DND-41 (cell line): Measurements from ENCODE around the gene DLG2.

Source experiments
- ATAC-seq: fragments of 200-7000 bp; cut with Tn5 transposase; 3 replicates; pipeline ENCODE4 v1.9.1; 2021; ENCODE audit warnings: low read depth; ENCODE audit not compliant: insufficient read depth
- DNase-seq: peaks from one replicate; pipeline ENCODE4 v3.0.0-alpha.2; 2020
- H2AFZ ChIP-seq: 2 replicates; pipeline ENCODE4 v1.6.0; 2012; ENCODE audit warnings: low read depth, low read length
- H3K27ac ChIP-seq: 2 replicates; pipeline ENCODE4 v1.5.1; 2012; ENCODE audit warnings: low read length, inconsistent platforms
- H3K27me3 ChIP-seq: fragments of 200-600 bp; sonication (generic); 2 replicates; pipeline ENCODE4 v1.6.0; 2012; ENCODE audit warnings: low read length, mild to moderate bottlenecking, inconsistent platforms; ENCODE audit not compliant: insufficient read depth, poor library complexity
- H3K36me3 ChIP-seq: 2 replicates; pipeline ENCODE4 v1.5.1; 2012; ENCODE audit warnings: low read length, inconsistent platforms; ENCODE audit not compliant: insufficient read depth
- H3K4me1 ChIP-seq: 2 replicates; pipeline ENCODE4 v1.5.1; 2012; ENCODE audit warnings: mild to moderate bottlenecking, low read length; ENCODE audit not compliant: insufficient read depth
- H3K4me2 ChIP-seq: 2 replicates; pipeline ENCODE4 v1.6.0; 2012; ENCODE audit warnings: mild to moderate bottlenecking, moderate library complexity, low read length, inconsistent platforms; ENCODE audit not compliant: insufficient read depth
- H3K4me3 ChIP-seq, 2 experiments: fragments of 200-600 bp in 1 of 2; shearing (Covaris generic) in 1 of 2; 2 replicates each; pipeline ENCODE4 v1.5.1; 2012 to 2016; ENCODE audit warnings: inconsistent platforms in 2 of 2, low read length in 2 of 2, mild to moderate bottlenecking in 2 of 2, low read depth in 1 of 2, moderate library complexity in 1 of 2
- H3K79me2 ChIP-seq: 2 replicates; pipeline ENCODE4 v1.6.0; 2012; ENCODE audit warnings: low read length, inconsistent platforms; ENCODE audit not compliant: insufficient read depth
- H3K9ac ChIP-seq: 2 replicates; pipeline ENCODE4 v1.6.0; 2012; ENCODE audit warnings: low read depth, mild to moderate bottlenecking, inconsistent platforms, low read length, moderate library complexity
- H3K9me3 ChIP-seq: 2 replicates; pipeline ENCODE4 v1.5.1; 2012; ENCODE audit warnings: low read length, moderate library complexity, mild to moderate bottlenecking, inconsistent platforms; ENCODE audit not compliant: insufficient read depth, severe bottlenecking
- H4K20me1 ChIP-seq: 2 replicates; pipeline ENCODE4 v1.6.0; 2012; ENCODE audit warnings: low read length; ENCODE audit not compliant: insufficient read depth
- EZH2 ChIP-seq: IDR thresholded peaks from 3 replicates; pipeline ENCODE4 v1.6.1; 2012; ENCODE audit warnings: borderline replicate concordance, low read depth, mild to moderate bottlenecking, moderate library complexity, low read length, inconsistent platforms; ENCODE audit not compliant: severe bottlenecking
- TF ChIP-seq, protein P1 (sequence below): IDR thresholded peaks from 2 replicates; pipeline ENCODE4 v1.5.1; 2012; ENCODE audit warnings: borderline replicate concordance, low read length, moderate library complexity, mild to moderate bottlenecking; ENCODE audit not compliant: poor library complexity, severe bottlenecking; ENCODE audit errors: extremely low read depth

Gene DLG2

DNA sequence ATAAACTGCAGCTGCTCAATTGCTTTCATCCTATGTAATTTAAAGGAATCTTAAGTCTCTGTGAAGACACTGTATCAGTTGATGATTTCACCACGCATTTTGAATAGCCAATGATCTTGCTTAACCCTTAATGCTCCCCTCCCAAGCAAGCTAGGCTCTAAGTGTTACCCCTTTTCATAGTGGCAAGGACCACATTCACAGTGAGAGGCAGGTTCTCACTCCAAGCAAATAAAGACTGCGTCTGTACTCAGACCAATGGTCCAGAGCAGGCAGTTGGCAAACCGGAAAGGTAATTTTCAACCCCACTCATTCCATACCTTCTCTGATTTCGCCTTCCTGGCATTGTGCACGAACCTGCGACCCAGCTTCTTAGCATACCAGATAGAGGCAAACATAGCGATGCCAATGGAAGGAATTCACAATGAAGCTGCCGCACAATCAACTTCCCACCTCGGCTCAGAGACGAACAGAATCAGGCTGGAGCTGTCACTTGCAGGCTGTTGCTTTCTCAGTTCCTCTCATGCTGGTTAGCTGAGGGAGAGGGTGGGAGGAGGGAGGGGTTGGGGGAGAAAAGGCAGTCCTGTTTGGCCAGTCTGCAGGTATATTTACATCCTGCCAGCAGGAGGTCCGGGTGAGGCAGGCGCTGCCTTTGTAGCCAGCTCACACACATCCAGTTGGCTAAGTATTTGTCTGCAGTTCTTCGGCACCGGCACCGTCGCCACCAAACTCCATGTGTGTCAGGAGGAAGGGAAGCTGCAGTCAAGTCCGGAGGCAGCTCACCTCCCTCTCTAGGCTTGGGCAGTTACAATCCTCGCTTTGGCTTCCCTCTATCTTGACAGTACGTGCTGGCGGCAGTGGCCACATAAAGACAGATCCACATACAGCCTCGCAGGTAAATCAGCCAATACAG lies 1189.8 kb downstream of the DLG2 start:
- Histone ChIP-seq H3K4me2 (no peak overlapping the region), H3K9ac (no peak overlapping the region), H3K4me1 (no peaks in the 10 kb centered on the region), H2AFZ (no peak overlapping the region), H4K20me1 (no peaks in the 10 kb centered on the region), H3K79me2 (no peaks in the 10 kb centered on the region), H3K4me3 (no peak overlapping the region), H3K36me3 (no peaks in the 10 kb centered on the region), H3K27ac (no peak overlapping the region), H3K27me3 (no peaks in the 10 kb centered on the region), H3K9me3 (no peaks in the 10 kb centered on the region)
- no peak for ATAC-seq
- TF ChIP-seq EZH2, result no peak
- TF ChIP-seq, protein P1, sequence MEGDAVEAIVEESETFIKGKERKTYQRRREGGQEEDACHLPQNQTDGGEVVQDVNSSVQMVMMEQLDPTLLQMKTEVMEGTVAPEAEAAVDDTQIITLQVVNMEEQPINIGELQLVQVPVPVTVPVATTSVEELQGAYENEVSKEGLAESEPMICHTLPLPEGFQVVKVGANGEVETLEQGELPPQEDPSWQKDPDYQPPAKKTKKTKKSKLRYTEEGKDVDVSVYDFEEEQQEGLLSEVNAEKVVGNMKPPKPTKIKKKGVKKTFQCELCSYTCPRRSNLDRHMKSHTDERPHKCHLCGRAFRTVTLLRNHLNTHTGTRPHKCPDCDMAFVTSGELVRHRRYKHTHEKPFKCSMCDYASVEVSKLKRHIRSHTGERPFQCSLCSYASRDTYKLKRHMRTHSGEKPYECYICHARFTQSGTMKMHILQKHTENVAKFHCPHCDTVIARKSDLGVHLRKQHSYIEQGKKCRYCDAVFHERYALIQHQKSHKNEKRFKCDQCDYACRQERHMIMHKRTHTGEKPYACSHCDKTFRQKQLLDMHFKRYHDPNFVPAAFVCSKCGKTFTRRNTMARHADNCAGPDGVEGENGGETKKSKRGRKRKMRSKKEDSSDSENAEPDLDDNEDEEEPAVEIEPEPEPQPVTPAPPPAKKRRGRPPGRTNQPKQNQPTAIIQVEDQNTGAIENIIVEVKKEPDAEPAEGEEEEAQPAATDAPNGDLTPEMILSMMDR, result no peak
- DNase-seq, result no peak

GRCh38 chr11:84430661-84431060 lies 1196.5 kb downstream of the DLG2 start:
- no peak for DNase-seq
- Histone ChIP-seq H3K27me3 (no peaks in the 10 kb centered on the region), H3K27ac (no peak overlapping the region), H3K36me3 (no peaks in the 10 kb centered on the region), H3K9me3 (no peaks in the 10 kb centered on the region), H3K4me2 (no peak overlapping the region), H3K9ac (no peak overlapping the region), H4K20me1 (no peaks in the 10 kb centered on the region), H3K4me3 (no peak overlapping the region), H2AFZ (no peak overlapping the region), H3K79me2 (no peaks in the 10 kb centered on the region), H3K4me1 (no peaks in the 10 kb centered on the region)
- ATAC-seq, result no peak
- TF ChIP-seq, protein P1, result no peak

- Histone ChIP-seq H3K4me3 (no peak overlapping the region), H3K9me3 (no peaks in the 10 kb centered on the region), H3K27me3 (no peaks in the 10 kb centered on the region), H3K4me2 (no peak overlapping the region), H3K79me2 (no peaks in the 10 kb centered on the region), H2AFZ (no peak overlapping the region), H3K9ac (no peak overlapping the region), H3K27ac (no peak overlapping the region), H4K20me1 (no peaks in the 10 kb centered on the region), H3K4me1 (no peaks in the 10 kb centered on the region), H3K36me3 (no peaks in the 10 kb centered on the region)
- DNase-seq, result no peak
- TF ChIP-seq, protein P1, result no peak
- no peak for TF ChIP-seq EZH2
- no peak for ATAC-seq
Observed at GRCh38 chr11:84425673-84426072, 1201.5 kb downstream of the DLG2 start.
